ENCODE data around the gene CXCL11. TPM values are rescaled to one million over a fixed set of nuclear protein-coding genes. Genes with fewer than 3 reads are reported as not detected.

CXCL11 gene
- polyA plus RNA-seq, 1 donor from 2014 or later: 0.33 TPM

- Histone ChIP-seq H3K79me2 (replicated peaks; ENCODE audit: insufficient read depth, low read length) (no peaks in the 10 kb centered on the region), H3K27ac (ENCODE audit: low read length) (no peak overlapping the region), H3K36me3 (ENCODE audit: insufficient read depth, low read length) (no peaks in the 10 kb centered on the region), H3K27me3 (ENCODE audit: insufficient read depth, low read depth, low read length) (no peaks in the 10 kb centered on the region), H3K9ac (ENCODE audit: low read length) (no peak overlapping the region), H3F3A (ENCODE audit: insufficient read depth, low read length, poor library complexity, severe bottlenecking) (no peaks in the 10 kb centered on the region), H3K4me2 (ENCODE audit: low read length) (no peak overlapping the region), H2AFZ (ENCODE audit: low read depth, low read length) (no peak overlapping the region), H3K9me3 (ENCODE audit: low read length) (no peaks in the 10 kb centered on the region), H3K9me2 (ENCODE audit: insufficient read depth, low read length) (no peaks in the 10 kb centered on the region), H3K4me3 (ENCODE audit: low read length) (no peak overlapping the region), H4K20me1 (ENCODE audit: insufficient read depth) (no peaks in the 10 kb centered on the region)
- TF ChIP-seq EZH2 (IDR thresholded peaks at IDR 0.05; ENCODE audit: borderline replicate concordance, insufficient read depth, low read length, poor library complexity, severe bottlenecking) (no peak), POLR2AphosphoS5 (IDR thresholded peaks at IDR 0.05) (no peak), MXI1 (conservative IDR thresholded peaks at IDR 0.05; ENCODE audit: poor library complexity, severe bottlenecking) (no peak), SMC3 (conservative IDR thresholded peaks at IDR 0.05; ENCODE audit: poor library complexity) (no peak), TAF1 (IDR thresholded peaks at IDR 0.05; ENCODE audit: low read depth) (no peak), RAD21 (conservative IDR thresholded peaks at IDR 0.05) (no peak), REST (IDR thresholded peaks at IDR 0.05; ENCODE audit: borderline replicate concordance) (no peak), EP300 (conservative IDR thresholded peaks at IDR 0.05; ENCODE audit: poor library complexity, severe bottlenecking) (no peak)
- TF ChIP-seq, protein P1, sequence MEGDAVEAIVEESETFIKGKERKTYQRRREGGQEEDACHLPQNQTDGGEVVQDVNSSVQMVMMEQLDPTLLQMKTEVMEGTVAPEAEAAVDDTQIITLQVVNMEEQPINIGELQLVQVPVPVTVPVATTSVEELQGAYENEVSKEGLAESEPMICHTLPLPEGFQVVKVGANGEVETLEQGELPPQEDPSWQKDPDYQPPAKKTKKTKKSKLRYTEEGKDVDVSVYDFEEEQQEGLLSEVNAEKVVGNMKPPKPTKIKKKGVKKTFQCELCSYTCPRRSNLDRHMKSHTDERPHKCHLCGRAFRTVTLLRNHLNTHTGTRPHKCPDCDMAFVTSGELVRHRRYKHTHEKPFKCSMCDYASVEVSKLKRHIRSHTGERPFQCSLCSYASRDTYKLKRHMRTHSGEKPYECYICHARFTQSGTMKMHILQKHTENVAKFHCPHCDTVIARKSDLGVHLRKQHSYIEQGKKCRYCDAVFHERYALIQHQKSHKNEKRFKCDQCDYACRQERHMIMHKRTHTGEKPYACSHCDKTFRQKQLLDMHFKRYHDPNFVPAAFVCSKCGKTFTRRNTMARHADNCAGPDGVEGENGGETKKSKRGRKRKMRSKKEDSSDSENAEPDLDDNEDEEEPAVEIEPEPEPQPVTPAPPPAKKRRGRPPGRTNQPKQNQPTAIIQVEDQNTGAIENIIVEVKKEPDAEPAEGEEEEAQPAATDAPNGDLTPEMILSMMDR (IDR thresholded peaks at IDR 0.05; ENCODE audit: poor library complexity, severe bottlenecking): no peak
Measured at GRCh38 chr4:76055421-76055820, 19.6 kb upstream of the CXCL11 start.

DNA sequence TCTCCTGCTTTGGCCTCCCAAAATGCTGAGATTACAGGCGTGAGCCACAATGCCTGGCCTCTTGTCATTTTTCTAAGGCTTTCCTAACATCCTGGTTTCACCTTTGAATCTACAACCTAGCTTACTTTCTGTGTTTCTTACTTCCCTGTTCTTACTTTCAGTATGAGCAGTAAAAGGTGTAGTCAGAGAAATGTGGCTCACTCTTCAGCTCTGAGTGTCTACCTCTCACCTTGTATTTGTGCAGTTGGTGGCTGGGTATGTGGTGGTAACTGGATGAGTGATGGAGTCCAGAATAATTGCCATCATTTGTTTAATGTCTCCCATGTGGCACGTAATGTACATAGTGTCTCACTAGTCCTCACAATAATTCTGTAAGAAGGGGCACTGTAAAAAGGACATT is 19.1 kb upstream of the CXCL11 start:
- Histone ChIP-seq H3K9me3 (ENCODE audit: low read length) (no peaks in the 10 kb centered on the region), H3K36me3 (ENCODE audit: insufficient read depth, low read length) (no peaks in the 10 kb centered on the region), H2AFZ (ENCODE audit: low read depth, low read length) (no peak overlapping the region), H3F3A (ENCODE audit: insufficient read depth, low read length, poor library complexity, severe bottlenecking) (no peaks in the 10 kb centered on the region), H4K20me1 (ENCODE audit: insufficient read depth) (no peaks in the 10 kb centered on the region), H3K9ac (ENCODE audit: low read length) (no peak overlapping the region), H3K9me2 (ENCODE audit: insufficient read depth, low read length) (no peaks in the 10 kb centered on the region), H3K79me2 (replicated peaks; ENCODE audit: insufficient read depth, low read length) (no peaks in the 10 kb centered on the region), H3K4me3 (ENCODE audit: low read length) (no peak overlapping the region), H3K4me2 (ENCODE audit: low read length) (no peak overlapping the region), H3K27ac (ENCODE audit: low read length) (no peak overlapping the region), H3K27me3 (ENCODE audit: insufficient read depth, low read depth, low read length) (no peaks in the 10 kb centered on the region)
- TF ChIP-seq, protein P1 (IDR thresholded peaks at IDR 0.05; ENCODE audit: poor library complexity, severe bottlenecking): no peak
- TF ChIP-seq MXI1 (conservative IDR thresholded peaks at IDR 0.05; ENCODE audit: poor library complexity, severe bottlenecking): no peak
- no peak for TF ChIP-seq REST (IDR thresholded peaks at IDR 0.05; ENCODE audit: borderline replicate concordance)
- no peak for TF ChIP-seq POLR2AphosphoS5 (IDR thresholded peaks at IDR 0.05)
- no peak for TF ChIP-seq EP300 (conservative IDR thresholded peaks at IDR 0.05; ENCODE audit: poor library complexity, severe bottlenecking)
- TF ChIP-seq EZH2 (IDR thresholded peaks at IDR 0.05; ENCODE audit: borderline replicate concordance, insufficient read depth, low read length, poor library complexity, severe bottlenecking): no peak
